Measurements from ENCODE around the gene DNAI4. TPM values are rescaled to one million over a fixed set of nuclear protein-coding genes. Genes with fewer than 3 reads are reported as not detected.

The DNAI4 gene
- total and polyA plus RNA-seq, 9 of the 15 experiments (the other 6 are each of a cell fraction or from before 2014, with no cell fraction given): 0.57 to 4.8 (median 2.6) TPM; not detected in 1

DNA sequence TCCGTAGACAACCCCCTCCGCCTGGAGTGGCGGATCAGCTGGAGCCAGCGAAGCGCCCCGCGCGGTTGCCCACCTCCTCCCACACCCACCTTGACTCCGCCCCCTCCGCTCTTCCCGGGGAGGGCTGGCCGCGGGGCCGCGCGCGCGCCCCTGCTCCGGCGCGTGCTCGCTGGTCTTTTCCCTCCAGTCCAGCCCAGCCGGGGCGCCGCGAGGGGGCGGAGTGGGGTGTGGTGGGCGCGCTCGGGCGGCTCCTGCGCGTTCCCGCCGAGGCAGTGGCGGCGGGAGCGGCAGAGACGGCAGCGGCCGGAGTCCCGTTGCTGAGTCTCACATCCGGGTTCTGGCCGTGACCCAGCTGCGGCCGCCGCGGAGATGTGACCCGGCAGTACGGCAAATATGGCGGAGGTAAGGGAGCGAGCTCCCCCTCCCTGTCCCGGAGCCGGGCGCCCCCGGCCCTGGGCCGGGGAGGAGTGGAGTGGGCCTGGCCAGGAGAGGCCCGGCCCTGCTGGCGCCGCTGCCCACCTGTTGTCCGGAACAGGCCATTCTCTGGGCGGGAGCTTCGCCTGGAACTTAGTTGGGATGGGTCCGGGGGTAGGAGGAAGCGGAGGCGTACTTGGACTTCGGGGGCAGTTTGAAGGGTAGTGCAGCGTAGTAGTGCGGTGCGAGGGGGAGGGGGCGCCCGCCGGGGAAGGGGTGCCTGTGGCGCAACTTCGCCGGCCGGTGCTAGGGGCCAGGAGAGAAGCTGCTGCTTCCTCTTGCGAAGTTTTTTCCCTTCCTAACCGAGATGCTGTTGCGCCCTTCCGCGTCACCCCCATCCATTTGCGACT lies 5.6 kb upstream of the DNAI4 start (continued):
- TF ChIP-seq, protein P1, sequence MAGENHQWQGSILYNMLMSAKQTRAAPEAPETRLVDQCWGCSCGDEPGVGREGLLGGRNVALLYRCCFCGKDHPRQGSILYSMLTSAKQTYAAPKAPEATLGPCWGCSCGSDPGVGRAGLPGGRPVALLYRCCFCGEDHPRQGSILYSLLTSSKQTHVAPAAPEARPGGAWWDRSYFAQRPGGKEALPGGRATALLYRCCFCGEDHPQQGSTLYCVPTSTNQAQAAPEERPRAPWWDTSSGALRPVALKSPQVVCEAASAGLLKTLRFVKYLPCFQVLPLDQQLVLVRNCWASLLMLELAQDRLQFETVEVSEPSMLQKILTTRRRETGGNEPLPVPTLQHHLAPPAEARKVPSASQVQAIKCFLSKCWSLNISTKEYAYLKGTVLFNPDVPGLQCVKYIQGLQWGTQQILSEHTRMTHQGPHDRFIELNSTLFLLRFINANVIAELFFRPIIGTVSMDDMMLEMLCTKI (IDR thresholded peaks at IDR 0.05; ENCODE audit: partially characterized antibody): no peak
- TF ChIP-seq SETDB1 (IDR thresholded peaks at IDR 0.05; ENCODE audit: low read length) (no peak), BRCA1 (IDR thresholded peaks at IDR 0.05) (no peak), BRCA1 (CRISPR knock-in tag; IDR thresholded peaks at IDR 0.05) (no peak), NFE2L1 (tag; IDR thresholded peaks at IDR 0.05; ENCODE audit: borderline replicate concordance, low read depth) (no peak), PHF20 (IDR thresholded peaks at IDR 0.05; ENCODE audit: partially characterized antibody) (peak; percentile 73), SNIP1 (IDR thresholded peaks at IDR 0.05; ENCODE audit: low read depth) (no peak), KLF6 (CRISPR knock-in tag; IDR thresholded peaks at IDR 0.05; ENCODE audit: borderline replicate concordance) (no peak), ASH1L (IDR thresholded peaks at IDR 0.05; ENCODE audit: borderline replicate concordance, low read depth, partially characterized antibody) (peak; percentile 55), ZKSCAN1 (IDR thresholded peaks at IDR 0.05; ENCODE audit: low read depth, low read length) (no peak; the same call in 1 of the 2 replicates), RBM39 (optimal IDR thresholded peaks at IDR 0.05; ENCODE audit: low read depth, low read length) (no peak), ZNF76 (CRISPR knock-in tag; IDR thresholded peaks at IDR 0.05; ENCODE audit: borderline replicate concordance) (no peak), PHTF2 (CRISPR knock-in tag; IDR thresholded peaks at IDR 0.05) (no peak), HDAC3 (IDR thresholded peaks at IDR 0.05; ENCODE audit: borderline replicate concordance, partially characterized antibody) (no peak), BMI1 (IDR thresholded peaks at IDR 0.05; ENCODE audit: low read length) (no peak), MAFG (tag; conservative IDR thresholded peaks at IDR 0.05) (no peak)
- TF ChIP-seq, protein P2, sequence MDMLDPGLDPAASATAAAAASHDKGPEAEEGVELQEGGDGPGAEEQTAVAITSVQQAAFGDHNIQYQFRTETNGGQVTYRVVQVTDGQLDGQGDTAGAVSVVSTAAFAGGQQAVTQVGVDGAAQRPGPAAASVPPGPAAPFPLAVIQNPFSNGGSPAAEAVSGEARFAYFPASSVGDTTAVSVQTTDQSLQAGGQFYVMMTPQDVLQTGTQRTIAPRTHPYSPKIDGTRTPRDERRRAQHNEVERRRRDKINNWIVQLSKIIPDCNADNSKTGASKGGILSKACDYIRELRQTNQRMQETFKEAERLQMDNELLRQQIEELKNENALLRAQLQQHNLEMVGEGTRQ (CRISPR knock-in tag; IDR thresholded peaks at IDR 0.05): no peak
- TF ChIP-seq, protein P3, sequence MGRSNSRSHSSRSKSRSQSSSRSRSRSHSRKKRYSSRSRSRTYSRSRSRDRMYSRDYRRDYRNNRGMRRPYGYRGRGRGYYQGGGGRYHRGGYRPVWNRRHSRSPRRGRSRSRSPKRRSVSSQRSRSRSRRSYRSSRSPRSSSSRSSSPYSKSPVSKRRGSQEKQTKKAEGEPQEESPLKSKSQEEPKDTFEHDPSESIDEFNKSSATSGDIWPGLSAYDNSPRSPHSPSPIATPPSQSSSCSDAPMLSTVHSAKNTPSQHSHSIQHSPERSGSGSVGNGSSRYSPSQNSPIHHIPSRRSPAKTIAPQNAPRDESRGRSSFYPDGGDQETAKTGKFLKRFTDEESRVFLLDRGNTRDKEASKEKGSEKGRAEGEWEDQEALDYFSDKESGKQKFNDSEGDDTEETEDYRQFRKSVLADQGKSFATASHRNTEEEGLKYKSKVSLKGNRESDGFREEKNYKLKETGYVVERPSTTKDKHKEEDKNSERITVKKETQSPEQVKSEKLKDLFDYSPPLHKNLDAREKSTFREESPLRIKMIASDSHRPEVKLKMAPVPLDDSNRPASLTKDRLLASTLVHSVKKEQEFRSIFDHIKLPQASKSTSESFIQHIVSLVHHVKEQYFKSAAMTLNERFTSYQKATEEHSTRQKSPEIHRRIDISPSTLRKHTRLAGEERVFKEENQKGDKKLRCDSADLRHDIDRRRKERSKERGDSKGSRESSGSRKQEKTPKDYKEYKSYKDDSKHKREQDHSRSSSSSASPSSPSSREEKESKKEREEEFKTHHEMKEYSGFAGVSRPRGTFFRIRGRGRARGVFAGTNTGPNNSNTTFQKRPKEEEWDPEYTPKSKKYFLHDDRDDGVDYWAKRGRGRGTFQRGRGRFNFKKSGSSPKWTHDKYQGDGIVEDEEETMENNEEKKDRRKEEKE (IDR thresholded peaks at IDR 0.05; ENCODE audit: borderline replicate concordance in 1 of 2, control insufficient read depth in 1 of 2, low read depth in 2 of 2, low read length in 1 of 2): peak in 1 of 2 experiments; percentile 48; a peak in 1 of 4 replicates
- TF ChIP-seq, protein P4, sequence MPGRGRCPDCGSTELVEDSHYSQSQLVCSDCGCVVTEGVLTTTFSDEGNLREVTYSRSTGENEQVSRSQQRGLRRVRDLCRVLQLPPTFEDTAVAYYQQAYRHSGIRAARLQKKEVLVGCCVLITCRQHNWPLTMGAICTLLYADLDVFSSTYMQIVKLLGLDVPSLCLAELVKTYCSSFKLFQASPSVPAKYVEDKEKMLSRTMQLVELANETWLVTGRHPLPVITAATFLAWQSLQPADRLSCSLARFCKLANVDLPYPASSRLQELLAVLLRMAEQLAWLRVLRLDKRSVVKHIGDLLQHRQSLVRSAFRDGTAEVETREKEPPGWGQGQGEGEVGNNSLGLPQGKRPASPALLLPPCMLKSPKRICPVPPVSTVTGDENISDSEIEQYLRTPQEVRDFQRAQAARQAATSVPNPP (IDR thresholded peaks at IDR 0.05; ENCODE audit: borderline replicate concordance, insufficient read depth, insufficient read length): no peak
